GM10847 (cell line): ENCODE data around the gene LRP1B.

Source experiments
- POLR2A ChIP-seq: IDR thresholded peaks from 2 replicates; pipeline ENCODE4 v1.6.1; 2011; ENCODE audit not compliant: insufficient read length; ENCODE audit errors: extremely low read depth

Gene LRP1B

DNA sequence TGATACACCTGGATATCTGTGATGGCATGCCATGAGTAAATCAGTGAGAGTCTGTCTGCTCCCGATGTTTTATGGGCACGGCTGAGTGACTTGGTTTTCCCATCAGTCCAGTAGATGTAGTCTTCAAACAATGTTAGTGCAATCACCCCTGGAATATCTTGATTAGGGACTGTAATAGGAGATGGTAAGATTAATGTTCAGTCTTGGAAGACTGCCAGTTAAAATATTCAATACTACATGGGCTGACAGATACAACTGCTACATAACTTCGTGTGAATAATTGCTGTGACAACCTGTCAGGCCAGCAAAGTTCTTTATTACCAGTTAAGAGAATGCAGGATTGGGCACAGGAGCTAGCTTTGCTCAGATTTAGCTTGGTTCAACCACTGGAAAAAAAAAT, 1673.3 kb downstream of the LRP1B start:
- TF ChIP-seq POLR2A = no peak

GRCh38 chr2:140455315-140455714, 1675.5 kb downstream of the LRP1B start:
- no peak for TF ChIP-seq POLR2A

GRCh38 chr2:140454717-140455116, 1676.1 kb downstream of the LRP1B start:
- no peak for TF ChIP-seq POLR2A

DNA sequence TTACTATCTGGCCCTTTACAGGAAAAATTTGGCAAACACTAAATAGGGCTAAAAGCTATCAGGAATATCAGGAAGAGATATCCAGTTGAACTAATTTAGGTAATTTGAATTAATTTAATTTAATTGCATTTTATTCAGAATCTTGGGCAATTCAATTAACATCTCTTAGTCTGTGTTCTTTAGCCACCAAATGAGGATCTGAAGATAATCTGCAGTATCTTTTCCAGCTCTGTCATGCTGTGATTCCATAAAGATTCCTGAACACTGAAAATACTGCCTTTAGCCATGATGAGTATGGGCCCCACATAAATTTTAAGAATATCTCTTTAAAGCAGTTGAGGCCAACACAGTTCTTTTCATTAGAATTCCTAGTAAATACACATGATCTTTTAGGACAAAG, 1679.5 kb downstream of the LRP1B start:
- no peak for TF ChIP-seq POLR2A

GRCh38 chr2:140442319-140442718, 1688.5 kb downstream of the LRP1B start:
- TF ChIP-seq POLR2A = no peak

DNA sequence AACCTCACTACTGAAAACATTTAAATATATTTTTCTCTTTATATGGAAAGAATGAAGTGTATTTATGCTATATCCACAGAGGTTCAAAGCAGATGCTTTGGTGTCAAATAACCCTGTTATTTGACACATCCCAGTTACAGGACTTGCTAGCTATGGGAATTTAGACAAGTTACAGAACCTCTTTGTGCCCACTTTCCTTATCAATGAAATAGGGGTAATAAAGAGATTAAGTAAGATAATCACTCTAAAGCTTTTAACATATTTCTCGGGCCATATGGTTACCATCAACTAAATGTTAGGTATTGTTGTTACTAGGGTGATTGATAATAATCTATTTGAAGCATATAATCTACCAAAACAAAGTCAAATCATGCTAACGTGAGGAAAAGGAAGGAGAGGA, 1690.0 kb downstream of the LRP1B start:
- no peak for TF ChIP-seq POLR2A

GRCh38 chr2:140436936-140437335, 1693.9 kb downstream of the LRP1B start:
- no peak for TF ChIP-seq POLR2A

- TF ChIP-seq POLR2A = no peak
Observed at GRCh38 chr2:140424471-140424870, 1706.3 kb downstream of the LRP1B start.

DNA sequence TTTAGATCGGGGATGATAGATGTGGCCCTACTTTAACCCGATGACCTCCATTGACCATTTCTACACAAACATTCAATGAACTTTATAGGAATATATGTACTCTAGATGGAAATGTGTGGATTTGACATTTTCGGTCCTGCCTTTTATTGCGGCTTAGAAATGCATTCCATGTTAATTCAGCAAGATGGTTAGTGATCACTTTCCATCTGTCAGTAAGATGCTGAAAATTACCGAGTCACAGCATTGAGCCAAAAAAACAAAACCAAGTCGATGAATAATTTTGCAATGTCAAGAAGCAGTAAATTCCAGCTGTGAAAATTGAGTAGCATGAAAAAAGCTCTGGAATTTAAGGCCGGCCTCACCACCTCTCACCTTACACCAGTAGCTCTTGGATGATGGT, 1708.1 kb downstream of the LRP1B start:
- no peak for TF ChIP-seq POLR2A

GRCh38 chr2:140417504-140417903, 1713.3 kb downstream of the LRP1B start:
- no peak for TF ChIP-seq POLR2A

DNA sequence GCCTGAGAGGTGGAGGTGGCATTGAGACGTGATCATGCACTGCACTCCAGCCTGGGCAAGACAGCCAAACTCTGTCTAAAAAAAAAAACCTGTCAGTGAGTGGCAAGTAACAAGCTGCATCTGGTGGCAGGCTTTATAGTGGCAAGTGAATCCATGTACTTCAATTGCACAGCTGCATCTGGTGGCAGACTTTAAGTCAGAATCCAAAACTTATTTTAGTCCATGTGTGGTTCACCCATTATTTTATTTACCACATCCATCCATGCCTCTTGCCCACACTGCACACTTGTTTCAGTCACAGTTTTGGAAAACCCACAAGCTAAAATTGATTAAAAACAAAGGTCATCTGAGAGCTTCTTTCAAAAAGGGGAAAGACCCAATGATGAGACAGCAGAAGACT, 1714.2 kb downstream of the LRP1B start:
- no peak for TF ChIP-seq POLR2A

- TF ChIP-seq POLR2A = no peak
Observed at GRCh38 chr2:140410695-140411094, 1720.1 kb downstream of the LRP1B start.

- TF ChIP-seq POLR2A = no peak
Observed at GRCh38 chr2:140401056-140401455, 1729.8 kb downstream of the LRP1B start.

DNA sequence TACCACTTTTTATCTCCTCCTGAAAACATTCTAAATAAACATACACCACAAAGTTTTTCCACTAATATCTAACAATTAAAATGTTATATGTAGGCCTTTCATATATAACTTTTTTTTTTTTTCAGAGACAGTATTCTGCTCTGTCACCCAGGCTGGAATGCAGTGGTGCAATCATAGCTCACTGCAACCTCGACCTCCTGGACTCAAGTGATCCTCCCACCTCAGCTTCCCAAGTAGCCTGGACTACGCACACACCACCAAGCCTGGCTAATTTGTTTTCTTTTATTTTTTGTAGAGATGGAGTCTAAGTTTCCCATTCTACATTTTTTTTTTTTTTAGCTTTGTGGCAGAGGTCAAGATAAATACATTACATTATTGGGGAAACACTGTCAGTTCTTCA, 1738.0 kb downstream of the LRP1B start:
- TF ChIP-seq POLR2A = no peak

DNA sequence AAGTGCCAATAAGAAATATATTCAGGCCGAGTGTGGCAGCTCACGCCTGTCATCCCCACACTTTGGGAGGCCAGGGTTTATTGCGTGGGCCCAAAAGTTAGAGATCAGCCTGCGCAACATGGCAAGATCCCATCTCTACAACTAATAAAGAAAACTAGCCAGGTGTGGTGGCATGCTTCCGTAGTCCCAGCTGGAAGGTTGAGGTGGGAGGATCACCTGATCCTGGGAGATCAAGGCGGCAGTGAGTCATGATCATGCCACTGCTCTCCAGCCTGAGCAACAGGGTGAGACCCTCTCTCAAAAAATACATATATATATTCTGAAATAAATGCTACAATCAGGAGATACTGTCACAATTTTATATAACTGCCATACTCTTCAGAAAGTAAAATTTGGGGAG, 1745.9 kb downstream of the LRP1B start:
- TF ChIP-seq POLR2A = no peak

- no peak for TF ChIP-seq POLR2A
Observed at GRCh38 chr2:140383781-140384180, 1747.0 kb downstream of the LRP1B start.

DNA sequence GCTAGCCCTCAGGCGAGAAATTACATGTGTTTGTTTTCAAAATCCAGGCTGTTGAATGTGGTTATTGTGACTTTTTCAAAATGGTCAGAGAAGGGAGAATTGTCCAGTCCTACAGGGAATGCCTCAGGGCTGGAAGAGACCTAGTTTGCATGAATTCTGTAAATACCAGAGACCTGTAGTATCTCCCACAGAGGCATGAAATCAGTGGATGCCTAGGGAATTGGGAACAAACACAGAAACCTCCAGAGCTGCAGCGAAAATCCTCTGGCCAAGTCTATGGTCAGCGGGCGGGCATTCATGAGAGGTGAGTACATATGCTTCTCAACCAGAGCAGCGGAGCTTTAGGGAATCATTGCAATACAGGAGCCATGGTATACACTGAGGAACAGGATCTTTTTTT, 1754.1 kb downstream of the LRP1B start:
- no peak for TF ChIP-seq POLR2A

GRCh38 chr2:140363131-140363530, 1767.7 kb downstream of the LRP1B start:
- TF ChIP-seq POLR2A = no peak
